K562 treated with DMSO at 1 percent for 48 hours (cell line): Measurements from ENCODE around the gene FNBP1. TPM values are rescaled to one million over a fixed set of nuclear protein-coding genes. Genes with fewer than 3 reads are reported as not detected.

ENCODE experiments used
- total RNA-seq: library from RNA; unstranded; fragments of 300-600 nt; gene quantifications from 2 replicates; pipeline ENCODE4 v1.2.3, GENCODE V29; 2022; ENCODE audit warnings: low replicate concordance; ENCODE audit errors: extremely low read depth

Gene FNBP1
- not detected in 2 replicates for total RNA-seq

DNA sequence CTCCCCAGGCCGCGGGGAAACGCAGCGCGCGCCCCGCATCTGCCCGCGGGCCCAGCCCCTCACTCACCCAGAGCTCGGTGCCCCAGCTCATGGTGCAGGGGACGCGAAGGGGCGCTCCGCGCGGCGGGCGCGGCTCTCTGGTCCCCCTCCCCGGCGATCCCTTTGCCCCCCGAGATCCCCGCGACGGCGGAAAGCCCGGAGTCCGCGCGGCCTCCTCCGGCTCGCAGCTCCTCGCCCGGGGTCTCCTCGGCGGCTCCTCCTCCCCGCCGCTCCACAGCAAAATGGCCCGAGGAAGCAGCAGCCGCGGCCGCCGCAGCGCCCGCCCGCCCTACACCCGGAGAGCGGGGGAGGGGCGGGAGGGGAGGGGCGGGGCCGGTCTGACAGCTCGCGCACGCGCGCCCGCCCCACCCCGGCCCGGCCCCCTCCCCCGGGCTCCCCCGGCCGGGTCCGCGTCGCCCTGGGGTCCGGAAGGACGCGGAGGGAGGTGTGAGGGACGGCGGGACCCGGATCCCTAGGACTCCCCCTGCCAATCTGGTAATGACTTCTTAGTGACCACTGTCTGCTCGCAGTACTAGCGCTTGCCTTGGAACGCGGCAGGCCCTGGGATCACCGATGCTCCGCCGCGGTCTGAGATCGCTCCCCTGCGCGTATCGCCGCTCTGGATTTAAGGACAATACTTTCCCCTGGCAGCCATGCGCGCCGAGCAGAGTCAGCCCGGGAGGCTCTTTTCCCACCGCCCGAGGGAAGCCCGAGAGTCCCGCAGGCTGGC, at the start of gene FNBP1:
Gene FNBP1, minus strand, starts transcription at position 305 of the 769 bp plus-strand sequence. Its CDS starts 214 bp downstream, at position 91.

DNA sequence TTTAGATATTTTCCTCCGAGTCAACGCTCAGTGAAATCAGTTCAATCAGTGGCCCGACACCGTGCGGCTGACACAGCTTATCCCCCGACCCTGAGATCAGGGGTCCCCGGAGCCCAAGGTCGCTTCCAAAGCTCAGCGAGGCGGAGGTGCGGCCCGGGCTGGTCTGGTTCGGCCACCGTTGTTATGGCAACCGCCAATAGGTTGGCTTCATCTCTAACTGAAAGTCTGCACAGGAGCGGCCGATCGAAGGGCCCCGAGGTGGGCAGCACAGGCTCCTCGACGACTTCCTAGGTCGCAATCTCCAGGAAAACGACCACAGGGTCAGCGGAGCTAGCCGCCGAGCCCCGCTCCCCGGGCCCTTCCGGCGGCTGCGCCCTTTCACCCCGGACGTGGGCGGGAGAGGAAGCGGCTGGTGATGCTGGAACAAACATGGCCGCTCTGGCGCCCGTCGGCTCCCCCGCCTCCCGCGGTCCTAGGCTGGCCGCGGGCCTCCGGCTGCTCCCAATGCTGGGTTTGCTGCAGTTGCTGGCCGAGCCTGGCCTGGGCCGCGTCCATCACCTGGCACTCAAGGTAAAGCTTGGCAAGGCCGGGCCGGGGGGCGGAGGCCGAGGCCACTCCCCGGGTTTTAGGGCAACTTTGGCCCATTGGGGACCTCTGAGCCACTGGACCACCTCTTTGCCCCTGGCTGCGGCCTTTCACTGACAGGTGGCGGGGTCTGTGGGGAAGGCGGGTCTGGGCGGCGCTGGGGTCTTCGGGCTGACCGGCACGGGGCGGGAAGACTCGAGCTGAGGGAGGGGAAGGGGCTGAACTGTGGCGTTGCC, 10.7 kb upstream of the FNBP1 start, which contains the start of gene GPR107:
Gene GPR107, plus strand, starts transcription at position 403 of the 821 bp plus-strand sequence. Its CDS starts 27 bp downstream, at position 430.

Other genes with a start within 250 kb of the FNBP1 start
- gene TOR1B, start 240.0 kb downstream of the FNBP1 start, total RNA-seq: not detected in 2 replicates
- gene TOR1A, start 219.1 kb downstream of the FNBP1 start, total RNA-seq: not detected in 2 replicates
- gene C9orf78, start 207.9 kb downstream of the FNBP1 start, total RNA-seq: not detected in 2 replicates
- gene USP20, start 207.7 kb downstream of the FNBP1 start, total RNA-seq: 112 TPM in 1 of 2 replicates, not detected in the other
- gene GPR107, start 10.7 kb upstream of the FNBP1 start, total RNA-seq: not detected in 2 replicates
- gene NCS1, start 129.2 kb upstream of the FNBP1 start, total RNA-seq: not detected in 2 replicates
- gene HMCN2, start 222.6 kb upstream of the FNBP1 start, total RNA-seq: not detected in 2 replicates